GM18868 (cell line): ENCODE measurements around the gene SPHK2.

Experiments
- ATAC-seq: cut with Tn5 transposase; IDR thresholded peaks from one replicate; pipeline ENCODE4 v1.9.1; 2021; ENCODE audit warnings: mild to moderate bottlenecking, moderate library complexity; ENCODE audit not compliant: unreplicated experiment

SPHK2 gene

GRCh38 chr19:48603850-48604249, 15.5 kb upstream of the SPHK2 start:
- no peak for ATAC-seq

DNA sequence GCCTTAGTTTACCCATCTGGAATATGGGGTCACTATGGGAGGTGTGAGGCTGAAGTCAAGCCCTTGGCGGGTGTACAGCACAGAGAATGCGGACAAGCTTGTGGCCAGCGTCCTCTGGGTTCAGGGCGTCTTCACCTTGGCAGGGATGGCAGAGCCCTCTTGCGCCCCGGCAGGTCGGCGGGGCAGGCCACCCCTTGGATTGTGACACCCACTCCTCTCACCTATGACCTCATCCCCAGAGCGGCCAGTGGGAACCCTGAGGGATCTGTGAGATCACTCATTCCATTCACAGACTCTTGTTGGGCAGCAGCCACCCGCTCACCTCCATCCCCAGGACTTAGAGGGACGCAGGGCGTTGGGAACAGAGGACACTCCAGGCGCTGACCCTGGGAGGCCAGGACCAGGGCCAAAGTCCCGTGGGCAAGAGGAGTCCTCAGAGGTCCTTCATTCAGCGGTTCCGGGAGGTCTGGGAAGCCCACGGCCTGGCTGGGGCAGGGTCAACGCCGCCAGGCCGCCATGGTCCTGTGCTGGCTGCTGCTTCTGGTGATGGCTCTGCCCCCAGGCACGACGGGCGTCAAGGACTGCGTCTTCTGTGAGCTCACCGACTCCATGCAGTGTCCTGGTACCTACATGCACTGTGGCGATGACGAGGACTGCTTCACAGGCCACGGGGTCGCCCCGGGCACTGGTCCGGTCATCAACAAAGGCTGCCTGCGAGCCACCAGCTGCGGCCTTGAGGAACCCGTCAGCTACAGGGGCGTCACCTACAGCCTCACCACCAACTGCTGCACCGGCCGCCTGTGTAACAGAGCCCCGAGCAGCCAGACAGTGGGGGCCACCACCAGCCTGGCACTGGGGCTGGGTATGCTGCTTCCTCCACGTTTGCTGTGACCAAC, 12.6 kb upstream of the SPHK2 start, which contains the start of gene SPACA4:
TSS of gene SPACA4 (plus strand) at position 280 of the 896 bp plus-strand sequence. CDS start at position 517, 237 bp downstream.
- ATAC-seq: no peak

- no peak for ATAC-seq
Observed at GRCh38 chr19:48607359-48607755, 11.9 kb upstream of the SPHK2 start.

GRCh38 chr19:48608798-48609263, 10.5 kb upstream of the SPHK2 start:
- ATAC-seq: peak; percentile 39

GRCh38 chr19:48609571-48610108, 9.7 kb upstream of the SPHK2 start:
- ATAC-seq: no peak

GRCh38 chr19:48611872-48612271, 7.4 kb upstream of the SPHK2 start:
- ATAC-seq: no peak

DNA sequence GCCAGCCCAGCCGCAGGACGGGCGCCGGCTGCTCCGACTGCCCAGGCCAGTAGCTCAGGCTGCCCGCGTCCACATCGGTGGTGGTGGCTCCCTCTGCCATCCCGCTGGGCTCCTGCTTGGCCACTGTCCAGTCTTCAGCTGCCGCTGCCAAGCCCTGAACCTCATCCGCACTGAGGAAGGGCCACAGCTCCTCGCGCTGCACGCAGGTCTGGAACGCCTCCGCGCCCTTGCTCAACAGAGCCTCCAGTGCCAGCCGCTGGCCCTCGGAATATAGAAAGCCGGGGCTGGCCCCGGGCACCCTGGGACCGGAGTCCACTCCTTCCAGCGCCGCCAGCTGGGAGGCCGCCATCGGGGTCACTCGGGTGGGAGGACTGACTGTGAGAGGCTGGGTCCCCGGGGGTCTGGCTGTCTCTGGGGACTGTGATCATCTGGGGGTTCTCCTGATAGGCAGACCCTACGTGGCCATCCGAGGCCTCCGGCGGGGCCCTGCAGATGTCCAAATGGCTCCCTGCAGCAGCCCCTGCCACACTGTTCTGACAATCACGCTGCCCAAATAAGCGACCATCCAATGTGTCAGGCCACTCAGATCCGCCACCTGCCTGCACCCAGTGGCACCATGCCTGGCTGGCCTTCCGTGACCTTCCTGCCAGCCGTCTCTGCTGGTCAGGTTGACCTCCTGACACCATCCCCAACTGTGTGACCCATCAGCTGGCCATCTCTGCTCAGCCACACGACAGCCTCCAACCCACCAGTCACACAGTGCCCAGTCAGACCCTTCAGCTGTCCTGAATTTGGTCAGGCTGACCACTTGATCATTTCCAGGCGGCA, 6.1 kb upstream of the SPHK2 start:
- no peak for ATAC-seq

- ATAC-seq: no peak
Observed at GRCh38 chr19:48613852-48614435, 5.4 kb upstream of the SPHK2 start.

DNA sequence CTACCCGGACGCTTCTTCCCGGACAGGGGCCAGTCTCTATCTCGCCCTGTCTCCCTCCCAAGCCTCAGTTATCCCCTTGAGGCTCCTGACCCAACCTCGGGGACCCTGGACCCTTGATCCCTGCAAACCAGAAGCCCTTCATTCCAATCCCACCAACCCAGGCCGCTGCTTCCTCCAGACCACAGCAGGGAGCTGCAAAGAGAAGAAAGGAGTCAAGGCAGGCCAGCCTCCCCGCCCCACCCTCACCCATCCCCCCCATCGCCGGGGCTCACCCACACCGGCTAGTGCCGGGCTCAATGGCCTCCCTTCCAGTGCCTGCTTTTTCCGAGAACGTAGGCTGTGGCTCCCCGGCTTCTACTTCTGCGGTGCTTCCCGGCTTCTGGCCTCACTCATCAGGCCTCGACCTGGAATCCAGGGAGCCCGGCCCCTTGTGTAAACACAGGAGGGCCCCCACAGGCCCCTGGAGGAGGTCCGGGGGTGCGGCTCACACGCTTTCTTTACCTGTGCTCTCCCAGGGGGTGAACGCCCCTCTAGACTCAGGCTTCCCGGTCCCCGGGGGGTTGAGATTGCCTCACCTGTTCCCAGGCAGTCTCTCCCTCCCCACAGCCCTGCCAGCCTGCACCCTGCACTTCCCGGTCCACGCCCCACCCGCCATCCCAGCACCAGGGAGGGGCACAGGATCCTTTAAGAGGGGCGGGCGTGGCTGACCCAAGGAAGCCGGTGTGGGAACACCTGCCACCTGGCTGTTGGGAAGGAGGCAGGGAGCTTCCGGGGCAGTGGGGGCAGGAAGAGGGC, 4.7 kb upstream of the SPHK2 start, which contains the start of gene FAM83E:
TSS of gene FAM83E (minus strand) at position 641 of the 795 bp plus-strand sequence. CDS start 1,704 bp downstream, outside the sequence.
- ATAC-seq: no peak

DNA sequence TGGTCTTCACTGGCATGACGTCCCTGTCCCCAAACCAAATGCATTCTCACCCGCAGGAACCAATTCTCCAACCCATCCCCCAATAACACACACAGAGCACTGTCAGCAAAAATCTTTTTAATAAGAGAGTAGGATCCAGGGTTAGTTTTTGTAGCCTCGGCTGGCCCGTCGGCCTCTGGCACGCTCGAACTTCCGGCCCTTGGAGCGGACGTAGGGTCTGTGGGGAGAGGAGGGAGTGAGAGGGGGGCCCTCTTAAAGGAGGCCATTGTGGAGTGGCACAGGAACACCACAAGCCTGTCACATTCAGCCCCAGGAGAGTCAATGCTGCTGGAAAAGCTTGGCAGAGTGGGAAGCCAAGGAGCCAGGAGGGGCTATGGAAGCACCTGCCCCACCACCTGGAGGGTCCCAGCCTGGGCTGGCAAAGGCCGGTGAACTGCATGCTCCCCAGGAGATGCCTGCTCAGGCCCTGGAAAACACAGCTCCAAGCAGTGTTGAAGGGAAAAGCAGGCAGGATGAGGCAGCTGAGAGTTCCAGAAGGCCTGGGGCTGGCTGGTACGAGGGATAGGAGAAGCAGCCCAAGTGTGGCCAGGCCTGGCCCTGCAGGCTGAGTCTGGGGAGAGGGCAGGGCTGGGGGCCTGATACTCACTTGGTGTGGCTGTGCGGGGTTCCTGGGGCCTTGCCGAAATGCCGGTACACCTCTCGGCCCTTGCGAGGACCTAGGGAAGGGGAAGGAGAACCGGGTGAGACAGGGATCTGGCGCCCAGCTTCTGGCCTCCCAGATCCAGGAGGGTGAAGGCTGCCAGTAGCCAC, 3.9 kb upstream of the SPHK2 start:
- no peak for ATAC-seq

- ATAC-seq: no peak
Observed at GRCh38 chr19:48616041-48616436, 3.3 kb upstream of the SPHK2 start.

GRCh38 chr19:48616491-48617056, 2.7 kb upstream of the SPHK2 start:
- no peak for ATAC-seq

GRCh38 chr19:48617146-48617937, 2.0 kb upstream of the SPHK2 start:
- no peak for ATAC-seq

GRCh38 chr19:48618278-48618915, 909 bp upstream of the SPHK2 start:
- no peak for ATAC-seq

DNA sequence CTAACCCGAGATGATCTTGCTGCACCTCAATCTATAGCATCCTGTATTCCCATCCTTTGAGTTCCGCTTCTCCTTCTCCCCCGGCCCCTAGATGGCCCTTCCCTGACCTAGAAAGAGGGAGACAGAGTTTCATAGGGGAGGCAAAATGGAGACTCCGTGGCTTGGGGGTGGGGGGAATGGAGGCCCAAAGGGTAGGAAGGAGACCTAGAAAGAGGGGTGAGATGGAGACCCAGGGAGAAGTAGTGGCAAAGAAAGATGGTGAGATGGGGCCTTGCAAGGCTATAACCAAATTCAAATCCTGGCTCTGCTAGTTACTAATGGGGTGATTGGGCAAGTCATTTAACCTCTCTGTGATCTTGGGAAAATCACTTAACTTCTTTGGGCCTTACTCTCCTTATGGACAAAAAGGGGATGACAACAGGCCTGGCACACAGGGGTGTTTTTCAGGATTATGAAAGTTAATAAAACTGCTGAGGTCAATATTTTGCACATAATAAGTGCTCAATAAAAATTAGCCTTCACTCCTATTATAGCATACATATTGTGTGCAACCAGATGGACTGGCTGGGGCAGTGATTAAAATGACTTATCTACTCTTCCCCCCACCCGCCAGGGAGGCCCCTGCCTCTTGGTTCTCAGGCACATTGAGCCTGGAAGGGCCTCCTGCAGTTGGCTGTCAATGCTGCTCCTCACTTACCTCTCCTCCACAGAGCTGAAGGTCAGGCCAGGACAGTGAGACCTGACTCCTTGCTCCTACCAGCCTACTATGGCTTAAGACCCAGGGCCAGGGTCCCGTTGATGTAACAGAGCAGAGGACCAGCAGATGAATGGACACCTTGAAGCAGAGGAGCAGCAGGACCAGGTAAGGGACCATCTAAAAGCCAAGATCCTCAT, 633 bp downstream of the SPHK2 start:
- no peak for ATAC-seq

DNA sequence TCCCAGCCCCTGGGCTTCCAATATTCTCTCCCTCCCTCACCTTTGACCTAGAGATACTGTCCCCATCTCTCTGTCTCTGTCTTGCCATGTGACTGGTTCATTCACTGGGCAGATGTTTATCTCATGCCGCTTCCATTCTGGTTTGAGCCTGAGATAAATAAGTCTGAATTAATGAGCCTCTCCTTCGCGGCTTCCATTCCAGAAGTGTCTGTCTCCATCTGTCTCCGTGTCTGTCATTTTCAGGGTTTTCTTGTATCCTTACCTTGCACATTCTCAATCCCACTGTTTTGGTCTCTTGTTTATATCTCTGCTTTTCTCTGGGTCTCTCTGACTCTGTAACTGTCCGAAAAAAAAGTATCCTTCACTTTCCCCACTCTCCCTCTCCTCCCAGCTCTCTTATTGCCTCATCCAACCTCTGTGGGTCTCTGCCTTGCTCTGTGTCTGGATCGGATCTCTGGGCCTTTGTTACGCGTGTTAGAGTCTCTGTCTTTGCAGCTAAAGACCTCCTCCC, 4.3 kb downstream of the SPHK2 start:
- ATAC-seq: no peak
